GM19099 (cell line): Measurements from ENCODE around the gene HABP4.

ENCODE experiments used
- POLR2A ChIP-seq: IDR thresholded peaks from 3 replicates; pipeline ENCODE4 v1.6.1; 2011; ENCODE audit warnings: low read depth; ENCODE audit not compliant: insufficient read length; ENCODE audit errors: extremely low read depth

The HABP4 gene

DNA sequence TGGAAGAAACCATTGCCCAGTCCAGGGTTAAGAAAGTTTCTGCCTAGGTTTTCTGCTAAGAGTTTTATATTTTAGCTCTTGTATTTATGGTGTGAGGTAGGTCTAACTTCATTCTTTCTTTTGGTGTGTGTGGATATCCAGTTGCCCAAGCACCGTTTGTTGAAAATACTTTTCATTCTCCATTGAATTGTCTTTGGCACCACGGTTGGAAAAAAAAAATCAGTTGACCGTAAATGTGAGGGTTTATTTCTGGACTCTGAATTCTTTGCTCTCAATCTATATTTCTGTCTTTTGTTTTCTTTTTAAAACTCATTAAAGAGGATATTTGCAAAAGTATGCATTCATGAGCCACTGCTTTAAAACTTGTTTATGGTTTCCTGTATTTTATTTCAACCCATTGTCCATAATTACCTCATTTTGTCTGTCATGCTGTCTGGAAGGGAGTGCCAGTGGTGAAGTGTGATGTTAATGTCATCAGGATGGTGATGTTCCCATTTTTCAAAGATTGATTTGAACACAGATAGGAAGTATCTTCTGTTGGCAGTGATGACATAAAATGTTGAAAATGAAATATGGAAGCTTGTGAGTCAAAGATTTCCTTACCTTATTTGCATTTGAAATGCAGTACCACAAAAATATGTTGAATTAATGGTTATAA lies 33.9 kb downstream of the HABP4 start:
- TF ChIP-seq POLR2A: no peak

DNA sequence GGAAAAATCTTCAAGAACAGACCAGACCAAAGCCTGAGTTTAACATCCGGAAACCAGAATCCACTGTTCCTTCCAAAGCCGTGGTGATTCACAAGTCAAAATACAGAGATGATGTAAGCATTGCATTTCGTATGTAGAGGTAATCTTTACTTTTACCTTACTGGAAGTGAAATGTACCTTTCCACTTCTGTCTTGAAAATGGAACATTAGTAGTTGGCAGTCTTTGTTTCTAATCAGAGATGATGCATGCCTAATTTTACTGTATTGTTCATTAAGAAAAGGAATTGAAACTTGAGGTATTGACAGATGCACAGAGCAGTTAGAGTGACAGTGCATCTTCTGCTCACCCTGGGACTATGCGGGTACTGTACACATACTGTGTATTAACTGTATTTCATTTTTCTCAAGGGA lies 34.6 kb downstream of the HABP4 start:
- TF ChIP-seq POLR2A: no peak

GRCh38 chr9:96485280-96485679 lies 35.3 kb downstream of the HABP4 start:
- TF ChIP-seq POLR2A: no peak

- TF ChIP-seq POLR2A: no peak
These were observed 36.5 kb downstream of the HABP4 start for GRCh38 chr9:96486386-96487028.

DNA sequence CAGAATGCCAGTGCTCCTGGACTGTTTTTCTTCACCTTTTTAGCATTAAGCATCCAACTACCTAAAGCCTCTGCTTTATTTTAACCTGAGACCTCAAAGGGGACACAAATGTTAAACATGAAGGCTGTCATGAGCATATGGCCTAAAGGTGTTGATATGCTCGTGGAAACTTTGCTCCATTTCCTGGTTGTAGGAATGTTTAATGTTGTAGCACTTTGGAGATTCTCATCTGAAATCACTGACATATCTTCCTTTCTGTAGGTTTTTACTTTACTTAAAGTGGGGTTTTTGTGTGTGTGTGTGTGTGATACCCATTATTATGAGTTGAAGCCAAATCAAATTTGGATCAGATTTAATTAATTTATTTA lies 37.0 kb downstream of the HABP4 start:
- no peak for TF ChIP-seq POLR2A

GRCh38 chr9:96487949-96488348 lies 38.0 kb downstream of the HABP4 start:
- TF ChIP-seq POLR2A: no peak

GRCh38 chr9:96489482-96489979 lies 39.6 kb downstream of the HABP4 start:
- TF ChIP-seq POLR2A: no peak

DNA sequence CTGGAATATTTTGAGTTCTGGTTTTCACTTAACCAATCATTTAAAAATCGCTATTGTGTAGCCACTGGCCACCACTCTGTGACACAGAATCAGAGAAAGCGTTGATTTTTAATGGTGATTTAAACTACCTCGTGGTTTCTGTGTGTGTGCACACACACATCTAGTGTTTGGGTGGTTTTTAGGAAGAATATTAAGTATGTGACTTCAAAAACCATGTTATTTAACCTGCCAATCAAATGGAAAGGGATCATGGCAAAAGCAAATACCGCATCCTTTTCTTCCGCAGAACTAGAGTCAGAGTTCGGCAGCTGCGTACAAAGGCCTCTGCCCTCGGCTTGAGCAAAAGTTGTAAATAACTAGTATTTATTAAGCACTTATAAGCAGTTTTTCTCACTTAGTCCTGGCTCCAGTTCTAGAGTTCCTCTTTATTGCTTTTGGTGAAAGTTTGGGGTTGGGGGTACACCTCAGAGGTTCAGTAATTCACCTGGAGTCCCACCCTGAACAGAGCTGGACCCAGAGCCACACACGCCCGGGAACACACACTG lies 40.6 kb downstream of the HABP4 start:
- no peak for TF ChIP-seq POLR2A

- TF ChIP-seq POLR2A: no peak
These were observed 41.3 kb downstream of the HABP4 start for GRCh38 chr9:96491079-96491879.

GRCh38 chr9:96491880-96492525 lies 42.0 kb downstream of the HABP4 start:
- TF ChIP-seq POLR2A: no peak

DNA sequence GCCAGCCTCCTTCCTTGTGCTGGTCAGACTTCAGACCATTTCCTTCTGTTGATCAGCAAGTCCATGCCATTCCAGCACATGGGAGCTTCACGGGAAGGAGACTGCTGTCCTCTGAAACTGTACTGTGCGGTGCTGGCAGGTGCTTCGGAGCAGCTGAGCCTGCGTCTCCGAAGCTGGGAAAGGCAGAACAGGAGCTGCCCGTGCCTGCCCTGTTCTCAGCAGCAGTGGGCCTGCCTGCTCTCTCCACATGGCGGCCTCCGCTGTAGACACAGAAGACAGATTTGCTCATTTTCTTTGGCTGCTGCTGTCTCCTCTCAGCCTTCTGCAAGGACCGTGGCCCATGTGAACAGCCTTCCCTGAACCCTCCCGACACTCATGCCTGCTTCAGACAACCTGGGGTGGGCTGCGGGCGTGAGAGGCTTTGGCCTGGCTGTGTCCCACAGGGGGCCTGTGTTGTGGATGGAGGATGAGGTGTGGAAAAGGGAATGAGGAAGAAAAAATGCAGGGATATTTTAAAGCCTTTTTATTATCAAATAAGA lies 43.1 kb downstream of the HABP4 start:
- no peak for TF ChIP-seq POLR2A

GRCh38 chr9:96493757-96494156 lies 43.8 kb downstream of the HABP4 start:
- TF ChIP-seq POLR2A: no peak

GRCh38 chr9:96494215-96494800 lies 44.3 kb downstream of the HABP4 start:
- no peak for TF ChIP-seq POLR2A

- no peak for TF ChIP-seq POLR2A
These were observed 45.4 kb downstream of the HABP4 start for GRCh38 chr9:96495341-96495740.
